ENCODE results near the gene NR1I2.

NR1I2 gene

DNA sequence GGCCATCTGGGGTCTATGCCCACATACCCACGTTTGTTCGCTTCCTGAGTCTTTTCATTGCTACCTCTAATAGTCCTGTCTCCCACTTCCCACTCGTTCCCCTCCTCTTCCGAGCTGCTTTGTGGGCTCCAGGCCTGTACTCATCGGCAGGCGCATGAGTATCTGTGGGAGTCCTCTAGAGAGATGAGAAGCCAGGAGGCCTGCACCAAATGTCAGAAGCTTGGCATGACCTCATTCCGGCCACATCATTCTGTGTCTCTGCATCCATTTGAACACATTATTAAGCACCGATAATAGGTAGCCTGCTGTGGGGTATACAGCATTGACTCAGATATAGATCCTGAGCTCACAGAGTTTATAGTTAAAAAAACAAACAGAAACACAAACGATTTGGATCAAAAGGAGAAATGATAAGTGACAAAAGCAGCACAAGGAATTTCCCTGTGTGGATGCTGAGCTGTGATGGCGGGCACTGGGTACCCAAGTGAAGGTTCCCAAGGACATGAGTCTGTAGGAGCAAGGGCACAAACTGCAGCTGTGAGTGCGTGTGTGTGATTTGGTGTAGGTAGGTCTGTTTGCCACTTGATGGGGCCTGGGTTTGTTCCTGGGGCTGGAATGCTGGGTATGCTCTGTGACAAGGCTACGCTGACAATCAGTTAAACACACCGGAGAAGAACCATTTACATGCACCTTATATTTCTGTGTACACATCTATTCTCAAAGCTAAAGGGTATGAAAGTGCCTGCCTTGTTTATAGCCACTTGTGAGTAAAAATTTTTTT lies 35.9 kb downstream of the NR1I2 start:
- Histone ChIP-seq H3K4me1 (ENCODE audit: control insufficient read depth, insufficient read depth, low read length) (no peaks in the 10 kb centered on the region), H3K9me3 (ENCODE audit: control insufficient read depth, insufficient read depth, low read length) (no peaks in the 10 kb centered on the region)
- no CpG with 5 or more reads among the region's 13 CpGs for WGBS (ENCODE audit: insufficient coverage, insufficient read length)

DNA sequence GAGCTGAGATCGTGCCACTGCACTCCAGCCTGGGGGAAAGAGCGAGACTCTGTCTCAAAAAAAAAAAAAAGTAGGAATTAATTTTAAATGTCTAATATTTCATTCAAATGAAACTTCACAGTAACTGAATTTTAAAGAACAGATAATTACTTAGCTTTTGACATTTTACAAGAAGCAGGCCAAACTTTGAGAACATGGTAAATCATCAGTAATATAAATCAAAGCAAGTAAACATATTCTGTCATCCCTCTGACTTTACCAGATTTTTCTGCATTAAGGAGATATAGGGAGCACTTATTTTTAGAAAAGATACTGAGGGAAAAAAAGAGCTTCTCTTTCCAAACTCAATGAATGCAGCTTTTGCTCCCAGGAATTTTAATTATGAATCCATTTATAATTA lies 37.0 kb downstream of the NR1I2 start:
- no peak for DNase-seq (ENCODE audit: low read depth, low spot score)
- Histone ChIP-seq H3K27me3 (ENCODE audit: control insufficient read depth, insufficient read depth, low read length) (no peaks in the 10 kb centered on the region), H3K27ac (ENCODE audit: low read length) (no peak overlapping the region), H3K4me3 (ENCODE audit: low read length) (no peak overlapping the region), H3K9me3 (ENCODE audit: control insufficient read depth, insufficient read depth, low read length) (no peaks in the 10 kb centered on the region), H3K36me3 (ENCODE audit: control insufficient read depth, insufficient read depth, low read length) (no peaks in the 10 kb centered on the region), H3K4me1 (ENCODE audit: control insufficient read depth, insufficient read depth, low read length) (no peaks in the 10 kb centered on the region)
- whole genome bisulfite sequencing (ENCODE audit: insufficient coverage, insufficient read length): no CpG with 5 or more reads among the region's 2 CpGs

More for the DNA sequence above, 35.9 kb downstream of the NR1I2 start:
- no peak overlapping the region for H3K4me3 ChIP-seq (ENCODE audit: low read length)
- no peak overlapping the region for H3K27ac ChIP-seq (ENCODE audit: low read length)
- no peaks in the 10 kb centered on the region for H3K27me3 ChIP-seq (ENCODE audit: control insufficient read depth, insufficient read depth, low read length)
- no peaks in the 10 kb centered on the region for H3K36me3 ChIP-seq (ENCODE audit: control insufficient read depth, insufficient read depth, low read length)
- DNase-seq (ENCODE audit: low read depth, low spot score): no peak

DNA sequence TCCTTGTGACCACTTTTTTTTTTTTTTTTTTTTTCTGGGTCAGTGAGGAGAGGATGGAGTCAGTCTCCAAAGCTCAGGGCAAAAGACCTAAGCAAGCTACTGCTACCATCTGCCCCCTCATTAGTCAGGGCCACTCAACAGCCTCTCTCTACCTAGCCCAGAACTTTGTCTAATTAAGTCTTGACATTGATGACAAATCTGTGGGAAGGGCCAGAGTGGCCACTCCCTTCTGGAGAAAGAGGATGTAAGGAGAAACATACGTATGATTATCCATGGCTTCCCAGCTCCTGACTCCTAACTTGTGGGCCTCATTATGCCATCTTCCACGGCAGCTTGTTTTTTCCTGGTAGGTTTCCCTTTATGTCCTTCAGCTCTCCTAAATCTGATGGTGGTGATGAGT lies 37.9 kb downstream of the NR1I2 start:
- WGBS (ENCODE audit: insufficient coverage, insufficient read length): no CpG with 5 or more reads among the region's 2 CpGs

DNA sequence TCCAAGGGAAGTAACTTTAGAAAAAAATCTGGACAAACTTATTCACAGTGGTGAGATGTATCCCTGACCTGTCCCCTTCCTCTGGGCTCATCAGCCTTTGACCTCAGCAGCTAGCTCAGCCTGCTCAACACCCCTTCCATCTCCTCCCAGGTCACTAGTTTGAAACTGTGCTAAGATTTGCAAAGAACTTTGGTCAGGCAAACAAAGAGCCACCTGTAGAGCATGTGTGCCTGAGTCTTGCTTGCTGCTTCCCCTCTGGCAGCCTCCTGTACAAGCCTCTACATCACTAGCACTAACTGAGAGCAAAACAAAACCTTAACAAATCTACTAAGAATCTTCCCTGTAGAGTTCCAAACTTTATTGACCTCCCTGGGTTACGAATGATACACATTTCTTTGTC lies 43.9 kb downstream of the NR1I2 start:
- no peaks in the 10 kb centered on the region for H3K9me3 ChIP-seq (ENCODE audit: control insufficient read depth, insufficient read depth, low read length)
- WGBS (ENCODE audit: insufficient coverage, insufficient read length): no CpG with 5 or more reads among the region's 1 CpG
- H3K4me3 ChIP-seq (ENCODE audit: low read length): no peak overlapping the region
- DNase-seq (ENCODE audit: low read depth, low spot score): no peak
- H3K4me1 ChIP-seq (ENCODE audit: control insufficient read depth, insufficient read depth, low read length): peaks cover 1% of the 10 kb centered on the region; the same call in 1 of the 2 replicates
- H3K27ac ChIP-seq (ENCODE audit: low read length): no peak overlapping the region
- no peaks in the 10 kb centered on the region for H3K36me3 ChIP-seq (ENCODE audit: control insufficient read depth, insufficient read depth, low read length)
- H3K27me3 ChIP-seq (ENCODE audit: control insufficient read depth, insufficient read depth, low read length): no peaks in the 10 kb centered on the region

More for the DNA sequence above, 37.9 kb downstream of the NR1I2 start:
- H3K27me3 ChIP-seq (ENCODE audit: control insufficient read depth, insufficient read depth, low read length): no peaks in the 10 kb centered on the region
- H3K4me1 ChIP-seq (ENCODE audit: control insufficient read depth, insufficient read depth, low read length): no peaks in the 10 kb centered on the region
- no peak for DNase-seq (ENCODE audit: low read depth, low spot score)
- no peaks in the 10 kb centered on the region for H3K36me3 ChIP-seq (ENCODE audit: control insufficient read depth, insufficient read depth, low read length)
- H3K4me3 ChIP-seq (ENCODE audit: low read length): no peak overlapping the region; the same call in 1 of the 2 replicates
- H3K27ac ChIP-seq (ENCODE audit: low read length): no peak overlapping the region
- H3K9me3 ChIP-seq (ENCODE audit: control insufficient read depth, insufficient read depth, low read length): no peaks in the 10 kb centered on the region

DNA sequence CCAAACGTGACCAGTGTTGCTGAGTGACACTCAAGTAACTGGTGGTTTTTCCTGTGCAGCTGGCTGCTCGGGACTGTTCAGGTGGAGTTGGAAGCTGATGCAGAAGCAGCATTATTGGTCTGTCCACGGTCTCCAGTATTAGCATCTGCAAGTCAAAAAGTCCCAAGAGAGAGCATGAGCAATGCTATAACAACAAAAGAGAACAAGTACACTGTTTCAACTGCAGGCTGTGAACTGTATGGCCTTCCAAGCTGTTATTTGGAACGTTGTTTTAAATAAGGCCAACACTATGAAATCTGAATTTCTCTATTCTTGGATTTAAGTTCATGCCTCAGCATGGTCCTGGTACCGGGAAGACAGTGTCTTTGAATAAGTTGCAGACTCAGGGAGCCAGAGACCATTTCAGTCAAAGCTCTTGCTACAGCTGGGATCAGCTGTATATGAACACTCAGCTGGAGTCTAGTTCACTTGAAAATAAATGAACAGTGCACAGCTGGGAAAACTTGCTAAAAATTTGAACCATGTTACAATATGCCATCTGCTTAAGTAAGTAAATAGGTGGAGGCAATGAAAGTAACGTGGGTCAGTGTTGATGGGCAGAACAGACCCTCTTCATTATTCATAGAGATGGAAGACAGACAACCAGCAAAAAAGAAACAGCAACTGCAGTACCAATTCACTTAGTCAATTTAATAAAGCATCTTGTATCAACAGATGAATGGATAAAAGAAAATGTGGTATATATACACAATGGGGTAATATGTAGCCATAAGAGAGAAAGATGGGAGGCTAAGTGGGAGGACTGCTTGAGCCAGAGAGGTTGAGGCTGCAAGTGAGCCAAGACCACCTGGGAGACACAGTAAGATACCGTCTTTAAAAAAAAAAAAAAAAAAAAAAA lies 45.1 kb downstream of the NR1I2 start:
- Histone ChIP-seq H3K9me3 (ENCODE audit: control insufficient read depth, insufficient read depth, low read length) (no peaks in the 10 kb centered on the region), H3K4me1 (ENCODE audit: control insufficient read depth, insufficient read depth, low read length) (peaks cover 1% of the 10 kb centered on the region; the same call in 1 of the 2 replicates), H3K4me3 (ENCODE audit: low read length) (no peak overlapping the region), H3K27ac (ENCODE audit: low read length) (no peak overlapping the region), H3K36me3 (ENCODE audit: control insufficient read depth, insufficient read depth, low read length) (no peaks in the 10 kb centered on the region), H3K27me3 (ENCODE audit: control insufficient read depth, insufficient read depth, low read length) (no peaks in the 10 kb centered on the region)
- DNase-seq (ENCODE audit: low read depth, low spot score): no peak
- no CpG with 5 or more reads among the region's 7 CpGs for WGBS (ENCODE audit: insufficient coverage, insufficient read length)

DNA sequence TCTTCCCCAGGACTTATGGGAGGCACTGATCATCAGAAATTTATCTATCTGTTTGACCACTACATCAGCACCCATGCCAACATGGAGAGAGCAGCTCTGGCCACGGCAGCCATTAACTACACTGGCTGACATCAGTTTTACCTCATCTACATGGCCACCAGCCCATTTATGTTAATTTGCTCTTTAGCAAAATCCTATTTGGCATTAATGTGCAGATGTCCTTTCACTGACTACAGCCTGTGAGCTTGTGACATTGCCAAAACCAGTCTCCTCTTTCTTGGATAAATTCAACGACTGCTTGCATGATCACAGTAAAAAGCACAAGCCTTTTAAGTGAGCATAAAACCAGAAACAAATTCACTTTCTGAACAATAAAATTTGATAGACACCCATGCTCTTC lies 47.5 kb downstream of the NR1I2 start:
- no peaks in the 10 kb centered on the region for H3K36me3 ChIP-seq (ENCODE audit: control insufficient read depth, insufficient read depth, low read length)

DNA sequence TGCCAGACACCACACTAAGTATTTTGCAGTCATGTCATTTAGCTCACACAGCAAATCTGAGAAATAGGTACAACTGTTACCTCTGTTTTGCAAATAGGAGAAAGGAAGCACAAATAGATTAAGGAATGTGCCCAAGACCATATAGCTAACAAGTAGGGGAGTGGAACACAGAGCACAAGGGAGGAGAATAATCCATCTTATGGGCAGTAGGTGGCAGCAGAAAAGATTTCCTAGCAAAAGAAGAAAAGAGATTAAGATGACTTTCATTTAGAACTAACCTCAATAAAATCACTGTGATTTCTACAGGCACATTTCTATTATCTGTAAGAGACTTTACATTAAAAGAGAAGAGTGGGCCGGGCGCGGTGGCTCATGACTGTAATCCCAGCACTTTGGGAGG lies 49.1 kb downstream of the NR1I2 start:
- DNase-seq (ENCODE audit: low read depth, low spot score): no peak
- Histone ChIP-seq H3K4me3 (ENCODE audit: low read length) (no peak overlapping the region), H3K27ac (ENCODE audit: low read length) (no peak overlapping the region), H3K9me3 (ENCODE audit: control insufficient read depth, insufficient read depth, low read length) (no peaks in the 10 kb centered on the region), H3K36me3 (ENCODE audit: control insufficient read depth, insufficient read depth, low read length) (no peaks in the 10 kb centered on the region), H3K27me3 (ENCODE audit: control insufficient read depth, insufficient read depth, low read length) (no peaks in the 10 kb centered on the region), H3K4me1 (ENCODE audit: control insufficient read depth, insufficient read depth, low read length) (peaks cover 1% of the 10 kb centered on the region; the same call in 1 of the 2 replicates)
- WGBS (ENCODE audit: insufficient coverage, insufficient read length): no CpG with 5 or more reads among the region's 3 CpGs

More for the DNA sequence above, 47.5 kb downstream of the NR1I2 start:
- H3K4me1 ChIP-seq (ENCODE audit: control insufficient read depth, insufficient read depth, low read length): peaks cover 1% of the 10 kb centered on the region; the same call in 1 of the 2 replicates
- no peak for DNase-seq (ENCODE audit: low read depth, low spot score)
- WGBS (ENCODE audit: insufficient coverage, insufficient read length): no CpG with 5 or more reads among the region's 2 CpGs
- no peaks in the 10 kb centered on the region for H3K9me3 ChIP-seq (ENCODE audit: control insufficient read depth, insufficient read depth, low read length)
- no peak overlapping the region for H3K27ac ChIP-seq (ENCODE audit: low read length)
- no peak overlapping the region for H3K4me3 ChIP-seq (ENCODE audit: low read length)
- no peaks in the 10 kb centered on the region for H3K27me3 ChIP-seq (ENCODE audit: control insufficient read depth, insufficient read depth, low read length)

DNA sequence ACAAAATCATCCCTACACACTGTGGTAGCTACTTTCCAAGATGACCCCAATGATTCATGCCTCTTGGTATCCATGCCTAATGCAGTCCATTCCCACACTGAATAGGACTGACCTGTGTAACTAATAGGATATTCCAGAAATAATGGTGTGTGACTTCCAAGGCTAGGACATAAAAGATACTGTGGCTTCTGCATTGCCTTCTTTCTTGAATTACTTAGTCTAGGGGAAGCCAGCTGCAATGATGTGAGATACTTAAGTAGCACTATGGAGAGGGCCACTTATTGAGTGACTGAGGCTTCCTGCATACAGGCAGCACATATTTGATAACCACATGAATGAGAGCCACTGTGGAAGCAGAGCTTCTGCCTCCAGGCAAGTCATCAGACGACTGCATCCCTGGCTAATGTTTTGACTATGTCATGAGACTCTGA lies 50.1 kb downstream of the NR1I2 start:
- no peak overlapping the region for H3K27ac ChIP-seq (ENCODE audit: low read length)
- no peak for DNase-seq (ENCODE audit: low read depth, low spot score)
- no peaks in the 10 kb centered on the region for H3K27me3 ChIP-seq (ENCODE audit: control insufficient read depth, insufficient read depth, low read length)
- H3K9me3 ChIP-seq (ENCODE audit: control insufficient read depth, insufficient read depth, low read length): no peaks in the 10 kb centered on the region
- H3K4me3 ChIP-seq (ENCODE audit: low read length): no peak overlapping the region
- H3K4me1 ChIP-seq (ENCODE audit: control insufficient read depth, insufficient read depth, low read length): peaks cover 1% of the 10 kb centered on the region; the same call in 1 of the 2 replicates
- H3K36me3 ChIP-seq (ENCODE audit: control insufficient read depth, insufficient read depth, low read length): no peaks in the 10 kb centered on the region
- no CpG with 5 or more reads among the region's 1 CpG for WGBS (ENCODE audit: insufficient coverage, insufficient read length)

DNA sequence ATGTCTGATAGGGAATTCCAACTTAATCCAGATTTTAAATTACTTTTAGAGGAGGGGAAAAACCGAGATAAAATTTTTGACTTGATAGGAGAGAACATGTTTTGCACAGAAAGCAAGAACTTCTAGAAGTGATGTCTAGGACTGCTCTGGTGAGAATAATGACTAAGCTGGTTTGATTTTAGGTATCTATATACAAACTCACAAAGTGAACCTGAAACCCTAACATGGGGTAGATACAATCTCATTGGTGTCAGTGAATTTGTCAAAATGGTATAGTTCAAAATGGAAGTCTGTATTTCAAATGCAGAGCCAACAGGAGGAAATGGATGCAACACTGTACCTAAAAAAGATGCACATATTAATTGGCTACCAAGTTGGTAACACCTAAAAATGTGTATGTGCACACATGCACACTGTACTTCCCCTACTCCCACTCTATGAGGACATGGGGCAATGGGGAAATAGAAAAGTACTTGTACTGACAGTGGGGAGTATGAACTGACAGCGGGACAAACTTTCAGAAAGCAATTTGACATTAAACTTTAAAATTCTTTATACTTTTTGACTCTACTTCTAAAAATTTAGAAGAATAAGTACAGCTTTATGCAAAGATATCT lies 53.0 kb downstream of the NR1I2 start:
- Histone ChIP-seq H3K4me1 (ENCODE audit: control insufficient read depth, insufficient read depth, low read length) (no peaks in the 10 kb centered on the region), H3K27me3 (ENCODE audit: control insufficient read depth, insufficient read depth, low read length) (no peaks in the 10 kb centered on the region), H3K27ac (ENCODE audit: low read length) (no peak overlapping the region), H3K36me3 (ENCODE audit: control insufficient read depth, insufficient read depth, low read length) (no peaks in the 10 kb centered on the region), H3K4me3 (ENCODE audit: low read length) (no peak overlapping the region), H3K9me3 (ENCODE audit: control insufficient read depth, insufficient read depth, low read length) (no peaks in the 10 kb centered on the region)
- no peak for DNase-seq (ENCODE audit: low read depth, low spot score)
- WGBS (ENCODE audit: insufficient coverage, insufficient read length): no CpG with 5 or more reads among the region's 2 CpGs

DNA sequence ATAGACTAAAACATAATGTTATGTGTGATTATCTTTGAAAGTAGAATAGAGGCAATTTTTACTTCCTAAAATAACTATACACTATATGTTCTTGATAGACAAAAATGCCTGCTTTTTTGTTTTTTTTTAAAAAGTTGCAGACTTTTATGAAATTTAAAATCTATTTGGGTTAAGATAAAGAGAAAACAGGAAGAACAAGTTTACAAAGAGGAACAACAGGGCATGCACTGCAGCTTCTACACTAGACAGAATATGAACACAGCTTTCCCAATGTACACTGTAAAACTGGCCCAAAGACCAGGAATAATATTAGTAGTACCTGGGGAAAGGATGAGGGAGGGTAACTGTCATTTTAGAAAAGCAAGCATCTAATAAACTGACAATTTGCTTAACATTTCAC lies 53.7 kb downstream of the NR1I2 start:
- H3K4me3 ChIP-seq (ENCODE audit: low read length): no peak overlapping the region
- H3K9me3 ChIP-seq (ENCODE audit: control insufficient read depth, insufficient read depth, low read length): no peaks in the 10 kb centered on the region
- no peaks in the 10 kb centered on the region for H3K27me3 ChIP-seq (ENCODE audit: control insufficient read depth, insufficient read depth, low read length)
- H3K36me3 ChIP-seq (ENCODE audit: control insufficient read depth, insufficient read depth, low read length): no peaks in the 10 kb centered on the region
- no peak overlapping the region for H3K27ac ChIP-seq (ENCODE audit: low read length)
- no peak for DNase-seq (ENCODE audit: low read depth, low spot score)
- no peaks in the 10 kb centered on the region for H3K4me1 ChIP-seq (ENCODE audit: control insufficient read depth, insufficient read depth, low read length)
